Smooth muscle cell (in vitro differentiated cells): Measurements from ENCODE around the gene CSTA. TPM values are rescaled to one million over a fixed set of nuclear protein-coding genes. Genes with fewer than 3 reads are reported as not detected.
A peak's percentile ranks its signal among the peaks of the same experiment; 100 is the strongest.

Experiments used
- DNase-seq: peaks from one replicate; lab custom pipeline; 2025; ENCODE audit not compliant: unreplicated experiment; lab: John Stamatoyannopoulos, UW
- H2AFZ ChIP-seq: fragments of 200-600 bp; sonication (generic); 2 replicates; pipeline ENCODE4 v1.6.0; 2016; ENCODE audit warnings: antibody characterized with exemption, low read depth, mild to moderate bottlenecking
- H3F3A ChIP-seq: fragments of 200-600 bp; sonication (generic); 2 replicates; pipeline ENCODE4 v1.6.0; 2017; ENCODE audit warnings: antibody characterized with exemption, low read depth
- H3K27ac ChIP-seq: fragments of 200-600 bp; sonication (generic); 2 replicates; pipeline ENCODE4 v1.5.1; 2016; ENCODE audit warnings: low read depth, mild to moderate bottlenecking
- H3K27me3 ChIP-seq: fragments of 200-600 bp; sonication (generic); 2 replicates; pipeline ENCODE4 v1.6.1; 2016; ENCODE audit warnings: low read depth, mild to moderate bottlenecking
- H3K36me3 ChIP-seq: fragments of 200-600 bp; sonication (generic); 2 replicates; pipeline ENCODE4 v1.5.1; 2016; ENCODE audit warnings: low read depth
- H3K4me1 ChIP-seq: fragments of 200-600 bp; sonication (generic); 2 replicates; pipeline ENCODE4 v1.5.1; 2016; ENCODE audit warnings: low read depth
- H3K4me2 ChIP-seq: fragments of 200-600 bp; sonication (generic); 2 replicates; pipeline ENCODE4 v1.6.0; 2016; ENCODE audit warnings: mild to moderate bottlenecking
- H3K4me3 ChIP-seq: fragments of 200-600 bp; sonication (generic); 2 replicates; pipeline ENCODE4 v1.5.1; 2016; ENCODE audit warnings: mild to moderate bottlenecking
- H3K79me2 ChIP-seq: fragments of 200-600 bp; sonication (generic); 2 replicates; pipeline ENCODE4 v1.6.0; 2016; ENCODE audit warnings: low read depth, mild to moderate bottlenecking
- H3K9ac ChIP-seq: fragments of 200-600 bp; sonication (generic); 2 replicates; pipeline ENCODE4 v1.6.0; 2016; ENCODE audit warnings: low read depth
- H3K9me3 ChIP-seq: fragments of 200-600 bp; sonication (generic); replicated peaks from 2 replicates; pipeline ENCODE4 v1.5.1; 2016; ENCODE audit warnings: low read depth
- H4K20me1 ChIP-seq: fragments of 200-600 bp; sonication (generic); 2 replicates; pipeline ENCODE4 v1.6.0; 2016; ENCODE audit warnings: low read depth
- CTCF ChIP-seq: fragments of 200-600 bp; sonication (generic); IDR thresholded peaks from 2 replicates; pipeline ENCODE4 v1.5.1; 2017; ENCODE audit warnings: borderline replicate concordance, mild to moderate bottlenecking, antibody characterized with exemption; ENCODE audit not compliant: insufficient read depth, poor library complexity, severe bottlenecking
- WGBS: methylation state at CpG from one replicate; pipeline ENCODE4 v1.1.7; 2016; ENCODE audit warnings: low lambda C conversion rate; 5-methylcytosine and 5-hydroxymethylcytosine counted together
- polyA plus RNA-seq: library from polyadenylated mRNA; unstranded; fragments of >200 nt; fragmentation: Nextera tagmentation; extraction: Ambion mirVana; gene quantifications from 2 replicates; pipeline ENCODE4 v1.2.1, GENCODE V29; 2016
- total RNA-seq: library from RNA; depleted of rRNA; stranded (reverse); fragments of >200 nt; gene quantifications from 2 replicates; pipeline ENCODE4 v1.2.3, GENCODE V29; 2014

The CSTA gene
- total and polyA plus RNA-seq, 2 experiments from 2014 or later: 19.7 to 51.7 TPM

GRCh38 chr3:122377975-122378374, 52.9 kb downstream of the CSTA start:
- peaks cover 3% of the 10 kb centered on the region for H4K20me1 ChIP-seq
- H3K9ac ChIP-seq: no peak overlapping the region
- 94% methylated on average over 4 of the region's 4 CpGs for WGBS
- no peaks in the 10 kb centered on the region for H3K9me3 ChIP-seq
- H3K4me2 ChIP-seq: no peak overlapping the region
- no peaks in the 10 kb centered on the region for H3F3A ChIP-seq
- no peak for TF ChIP-seq CTCF
- no peak overlapping the region for H2AFZ ChIP-seq
- peaks cover 8% of the 10 kb centered on the region for H3K4me1 ChIP-seq
- peaks cover 37% of the 10 kb centered on the region for H3K79me2 ChIP-seq
- H3K36me3 ChIP-seq: no peaks in the 10 kb centered on the region
- no peaks in the 10 kb centered on the region for H3K27me3 ChIP-seq
- no peak overlapping the region for H3K4me3 ChIP-seq
- no peak for DNase-seq
- H3K27ac ChIP-seq: no peak overlapping the region

- DNase-seq: peak; percentile 33
- Histone ChIP-seq H3K9me3 (no peaks in the 10 kb centered on the region), H3K9ac (peak within 1 kb of the TSS; percentile 80), H4K20me1 (peaks cover 28% of the 10 kb centered on the region), H3K36me3 (no peaks in the 10 kb centered on the region), H3F3A (no peaks in the 10 kb centered on the region), H3K4me3 (peak within 1 kb of the TSS; percentile 91), H3K27ac (peak within 1 kb of the TSS; percentile 71), H3K79me2 (peaks cover 59% of the 10 kb centered on the region), H2AFZ (peak within 1 kb of the TSS; percentile 97), H3K27me3 (no peaks in the 10 kb centered on the region), H3K4me1 (peaks cover 20% of the 10 kb centered on the region), H3K4me2 (peak within 1 kb of the TSS; percentile 89)
- WGBS: 2% methylated on average over 31 of the region's 31 CpGs
- TF ChIP-seq CTCF: no peak
These were observed 58.0 kb downstream of the CSTA start, which contains the start of gene MIX23 for GRCh38 chr3:122382888-122383666. MIX23 (minus strand) TSS chr3:122383231; CDS start chr3:122383224, 7 bp downstream.

GRCh38 chr3:122383771-122384697, 59.0 kb downstream of the CSTA start, which contains the start of gene FAM162A:
FAM162A (plus strand) TSS chr3:122384182; CDS start chr3:122384266, 84 bp downstream.
- Histone ChIP-seq H3F3A (no peaks in the 10 kb centered on the region), H3K4me2 (peak within 1 kb of the TSS; percentile 89), H3K9me3 (no peaks in the 10 kb centered on the region), H3K4me3 (peak within 1 kb of the TSS; percentile 91), H3K4me1 (peaks cover 20% of the 10 kb centered on the region), H3K27me3 (no peaks in the 10 kb centered on the region), H3K27ac (peak within 1 kb of the TSS; percentile 71), H3K79me2 (peaks cover 66% of the 10 kb centered on the region), H2AFZ (peak within 1 kb of the TSS; percentile 97), H4K20me1 (peaks cover 34% of the 10 kb centered on the region), H3K9ac (peak within 1 kb of the TSS; percentile 80), H3K36me3 (no peaks in the 10 kb centered on the region)
- 3% methylated on average over 52 of the region's 52 CpGs for WGBS
- peak; percentile 75 for DNase-seq
- peak; percentile 42 for TF ChIP-seq CTCF
